SK-N-SH (cell line): ENCODE data around the gene TIMM29. TPM values are rescaled to one million over a fixed set of nuclear protein-coding genes. Genes with fewer than 3 reads are reported as not detected.
"Not testable (repeated sequence)": the region's sequence is repeated elsewhere in the genome, so short reads cannot be mapped to it uniquely, and the experiment has no call there.

Experiments
- CTCF ChIA-PET: fragments of 300-600, 350-600 bp; formaldehyde crosslinking; extraction: SDS; loops from one replicate; lab custom pipeline; 2021; lab: Yijun Ruan, JAX
- POLR2A ChIA-PET: fragments of 350-600 bp; sonication (Branson Sonifier 250); formaldehyde crosslinking; extraction: SDS; loops from one replicate; lab custom pipeline; 2020; ENCODE audit warnings: antibody characterized with exemption, inconsistent platforms; lab: Yijun Ruan, JAX
- DNase-seq: peaks from one replicate; pipeline ENCODE4 v3.0.0; 2012
- H2AFZ ChIP-seq: fragments of 200-600 bp; sonication (generic); 2 replicates; pipeline ENCODE4 v1.8.1; 2016; ENCODE audit warnings: antibody characterized with exemption, mild to moderate bottlenecking, low read depth
- H3F3A ChIP-seq: fragments of 200-600 bp; sonication (generic); replicated peaks from 2 replicates; pipeline ENCODE3; 2016; ENCODE audit warnings: antibody characterized with exemption, mild to moderate bottlenecking; ENCODE audit not compliant: insufficient read depth
- H3K27ac ChIP-seq, 2 experiments: fragments of 200-500 bp in 1 of 2; fragments of 200-600 bp in 1 of 2; sonication (Bioruptor generic) in 1 of 2; sonication (generic), shearing (Covaris generic) in 1 of 2; 2 replicates each; pipeline versions ENCODE4 v1.5.1 to v1.6.1; 2014 to 2016; ENCODE audit warnings: low read depth in 2 of 2, inconsistent platforms in 1 of 2, low read length in 1 of 2, mild to moderate bottlenecking in 1 of 2, mixed read lengths in 1 of 2
- H3K27me3 ChIP-seq: fragments of 200-600 bp; sonication (generic), shearing (Covaris generic); 2 replicates; pipeline ENCODE4 v1.6.1; 2016; ENCODE audit warnings: mixed run types; ENCODE audit not compliant: insufficient read depth
- H3K36me3 ChIP-seq, 2 experiments: fragments of 200-500 bp in 1 of 2; fragments of 200-600 bp in 1 of 2; sonication (Bioruptor generic) in 1 of 2; sonication (generic) in 1 of 2; replicated peaks in 1 of 2; 2 replicates each; pipeline versions ENCODE3 to v1.5.1; 2014 to 2016; ENCODE audit warnings: low read length in 1 of 2, mild to moderate bottlenecking in 1 of 2; ENCODE audit not compliant: insufficient read depth in 2 of 2, control insufficient read depth in 1 of 2
- H3K4me1 ChIP-seq, 2 experiments: fragments of 200-500 bp in 1 of 2; fragments of 200-600 bp in 1 of 2; sonication (Bioruptor generic) in 1 of 2; sonication (generic), shearing (Covaris generic) in 1 of 2; 2 replicates each; pipeline versions ENCODE4 v1.5.1 to v1.6.1; 2014 to 2016; ENCODE audit warnings: low read depth in 1 of 2, low read length in 1 of 2, mixed run types in 1 of 2; ENCODE audit not compliant: insufficient read depth in 2 of 2, control insufficient read depth in 1 of 2
- H3K4me2 ChIP-seq: fragments of 200-600 bp; sonication (generic), shearing (Covaris generic); 2 replicates; pipeline ENCODE4 v1.6.1; 2017; ENCODE audit warnings: mixed run types
- H3K4me3 ChIP-seq, 2 experiments: fragments of 200-500 bp in 1 of 2; fragments of 200-600 bp in 1 of 2; sonication (Bioruptor generic) in 1 of 2; sonication (generic), shearing (Covaris generic) in 1 of 2; 2 replicates each; pipeline versions ENCODE4 v1.5.1 to v1.8.1; 2014 to 2016; ENCODE audit warnings: low read depth in 2 of 2, inconsistent platforms in 1 of 2, low read length in 1 of 2, mild to moderate bottlenecking in 1 of 2, mixed read lengths in 1 of 2, moderate library complexity in 1 of 2
- H3K79me2 ChIP-seq: fragments of 200-600 bp; sonication (generic); 2 replicates; pipeline ENCODE4 v1.8.1; 2017; ENCODE audit warnings: mild to moderate bottlenecking; ENCODE audit not compliant: insufficient read depth
- H3K9ac ChIP-seq: fragments of 200-600 bp; sonication (generic); 2 replicates; pipeline ENCODE4 v1.6.1; 2017; ENCODE audit warnings: mixed run types
- H3K9me2 ChIP-seq: fragments of 200-600 bp; sonication (generic); 2 replicates; pipeline ENCODE4 v1.6.1; 2017; ENCODE audit warnings: mixed run types
- H3K9me3 ChIP-seq: fragments of 200-600 bp; sonication (generic); 2 replicates; pipeline ENCODE4 v1.6.1; 2017; ENCODE audit warnings: mixed run types, mild to moderate bottlenecking, moderate library complexity
- H4K20me1 ChIP-seq: fragments of 200-600 bp; sonication (generic); 2 replicates; pipeline ENCODE4 v1.6.1; 2017; ENCODE audit warnings: mild to moderate bottlenecking, mixed run types; ENCODE audit not compliant: insufficient read depth
- ELF1 ChIP-seq: IDR thresholded peaks from 2 replicates; pipeline ENCODE4 v1.4.0; 2012
- EP300 ChIP-seq, 2 experiments: IDR thresholded peaks; 2 replicates each; pipeline versions ENCODE4 v1.4.0 to v1.6.1; 2012; ENCODE audit warnings: borderline replicate concordance in 1 of 2, low read depth in 1 of 2, low read length in 1 of 2
- FOSL2 ChIP-seq: IDR thresholded peaks from 2 replicates; pipeline ENCODE4 v1.4.0; 2012; ENCODE audit warnings: low read depth, mild to moderate bottlenecking, moderate library complexity, borderline replicate concordance
- GABPA ChIP-seq: IDR thresholded peaks from 2 replicates; pipeline ENCODE4 v1.4.0; 2012; ENCODE audit warnings: low read depth, mild to moderate bottlenecking
- IRF3 ChIP-seq: fragments of 150-350 bp; IDR thresholded peaks from 2 replicates; pipeline ENCODE4 v1.6.1; 2016; ENCODE audit warnings: mild to moderate bottlenecking, low read depth, low read length
- JUND ChIP-seq: IDR thresholded peaks from 2 replicates; pipeline ENCODE4 v1.4.0; 2012
- MAX ChIP-seq: IDR thresholded peaks from 2 replicates; pipeline ENCODE4 v1.4.0; 2012; ENCODE audit warnings: low read depth
- MXI1 ChIP-seq: IDR thresholded peaks from 2 replicates; pipeline ENCODE4 v1.6.1; 2012; ENCODE audit warnings: mild to moderate bottlenecking, low read depth, low read length, improper control_type of control experiment
- NRF1 ChIP-seq: IDR thresholded peaks from 2 replicates; pipeline ENCODE4 v1.6.1; 2012; ENCODE audit warnings: low read depth, mild to moderate bottlenecking, low read length
- PBX3 ChIP-seq: IDR thresholded peaks from 2 replicates; pipeline ENCODE4; 2012
- POLR2AphosphoS5 ChIP-seq: IDR thresholded peaks from 2 replicates; pipeline ENCODE4 v1.6.1; 2012; ENCODE audit warnings: low read depth, low read length
- RXRA ChIP-seq: IDR thresholded peaks from 2 replicates; pipeline ENCODE4 v1.4.0; 2012; ENCODE audit warnings: low read depth, mild to moderate bottlenecking, borderline replicate concordance
- SIN3A ChIP-seq: IDR thresholded peaks from 2 replicates; pipeline ENCODE4 v1.6.1; 2012; ENCODE audit warnings: low read depth, mild to moderate bottlenecking, low read length, moderate library complexity, borderline replicate concordance
- SMC3 ChIP-seq: IDR thresholded peaks from 2 replicates; pipeline ENCODE4 v1.6.1; 2012; ENCODE audit warnings: low read depth, low read length, improper control_type of control experiment
- TAF1 ChIP-seq: IDR thresholded peaks from 2 replicates; pipeline ENCODE4 v1.6.1; 2012; ENCODE audit warnings: low read depth, mild to moderate bottlenecking, low read length, moderate library complexity, borderline replicate concordance
- USF1 ChIP-seq: IDR thresholded peaks from 2 replicates; pipeline ENCODE4 v1.4.0; 2012; ENCODE audit warnings: low read depth, borderline replicate concordance
- USF2 ChIP-seq: fragments of 150-350 bp; IDR thresholded peaks from 2 replicates; pipeline ENCODE4 v1.6.1; 2017; ENCODE audit warnings: antibody characterized with exemption, low read length, low read depth, borderline replicate concordance
- ZBTB33 ChIP-seq: IDR thresholded peaks from 2 replicates; pipeline ENCODE4 v1.4.0; 2012; ENCODE audit warnings: low read depth, borderline replicate concordance
- WGBS: methylation state at CpG from one replicate; pipeline ENCODE4 v1.1.6; 2017; ENCODE audit warnings: low lambda C conversion rate; 5-methylcytosine and 5-hydroxymethylcytosine counted together
- polyA plus RNA-seq, 3 experiments: library from polyadenylated mRNA; depleted of rRNA; stranded (reverse); fragments of >200 nt; gene quantifications; 2 replicates each; pipeline ENCODE4 v1.2.3, GENCODE V29; 2012

Gene TIMM29
- polyA plus RNA-seq, 1 of the 3 experiments (the other 2 are of a cell fraction): 12.5 TPM

- DNase-seq, H3K27me3 ChIP-seq, H3K4me1 ChIP-seq, H3F3A ChIP-seq, H3K9me3 ChIP-seq, POLR2A ChIA-PET, H3K9me2 ChIP-seq, H3K36me3 ChIP-seq: not testable (repeated sequence)
- peaks cover 43% of the 10 kb centered on the region for H3K79me2 ChIP-seq
- peak overlapping the region; percentile 71; the same call in 1 of the 2 replicates for H3K9ac ChIP-seq
- peak overlapping the region in 1 of 2 experiments; percentile 35; a peak in 1 of 4 replicates for H3K27ac ChIP-seq
- H4K20me1 ChIP-seq: peaks cover 22% of the 10 kb centered on the region
- CTCF ChIA-PET: interaction anchor here (2.8 to 5.2 kb wide), 2 partner anchors 18 to 23 kb away, joined by 15 to 27 read pairs; no protein-coding TSS in a partner anchor
- peak overlapping the region; percentile 98 for H3K4me2 ChIP-seq
- peak overlapping the region in 1 of 2 experiments; percentile 67; a peak in 1 of 4 replicates for H3K4me3 ChIP-seq
- WGBS: 97% methylated on average over 19 of the region's 19 CpGs
- peak overlapping the region; percentile 90 for H2AFZ ChIP-seq
Observed at GRCh38 chr19:10959277-10959968, 30.8 kb downstream of the TIMM29 start.

GRCh38 chr19:10960314-10961072 lies 31.9 kb downstream of the TIMM29 start, which contains the start of gene SMARCA4:
TSS of gene SMARCA4 (plus strand) at chr19:10961030. CDS start at chr19:10984152, 23,122 bp downstream.
- H3K4me2 ChIP-seq: peak within 1 kb of the TSS; percentile 98
- H3K79me2 ChIP-seq: peaks cover 54% of the 10 kb centered on the region
- H2AFZ ChIP-seq: peak within 1 kb of the TSS; percentile 90
- peak; percentile 100 for DNase-seq
- H3K9ac ChIP-seq: peak within 1 kb of the TSS; percentile 88
- ChIA-PET POLR2A (interaction anchor here (0.7 to 1.2 kb wide), 2 partner anchors 10 to 125 kb away, joined by 3 to 4 read pairs; partner anchors contain the start of gene TMED1), CTCF (interaction anchor here (0.8 to 5.2 kb wide), 3 partner anchors 19 to 166 kb away, joined by 4 to 27 read pairs (median 15); no protein-coding TSS in a partner anchor)
- peak within 1 kb of the TSS; percentile 66 to 76 for H3K4me3 ChIP-seq
- H3F3A ChIP-seq: peaks cover 2% of the 10 kb centered on the region
- H3K9me3 ChIP-seq: no peaks in the 10 kb centered on the region
- peak within 1 kb of the TSS; percentile 58 to 79 for H3K27ac ChIP-seq
- H3K36me3 ChIP-seq: no peaks in the 10 kb centered on the region
- H3K27me3 ChIP-seq: no peaks in the 10 kb centered on the region
- H4K20me1 ChIP-seq: peaks cover 33% of the 10 kb centered on the region
- no peaks in the 10 kb centered on the region for H3K9me2 ChIP-seq
- WGBS: 1% methylated on average over 20 of the region's 100 CpGs
- H3K4me1 ChIP-seq: peaks cover 0 to 9% of the 10 kb centered on the region in 2 experiments; a peak in 2 of 4 replicates
- TF ChIP-seq MXI1: peak; percentile 97
- TF ChIP-seq GABPA: peak; percentile 49; the same call in 1 of the 2 replicates
- no peak for TF ChIP-seq USF2
- TF ChIP-seq EP300 (IDR thresholded peaks at IDR 0.05; ENCODE audit: borderline replicate concordance in 1 of 2, low read depth in 1 of 2, low read length in 1 of 2): no peak
- TF ChIP-seq MAX: peak; percentile 91
- TF ChIP-seq SMC3: no peak
- no peak for TF ChIP-seq ELF1
- TF ChIP-seq RXRA: no peak
- TF ChIP-seq FOSL2: no peak
- peak; percentile 100 for TF ChIP-seq NRF1
- no peak for TF ChIP-seq JUND
- no peak for TF ChIP-seq PBX3
- no peak for TF ChIP-seq USF1
- TF ChIP-seq SIN3A: no peak; the same call in 1 of the 2 replicates
- no peak for TF ChIP-seq IRF3
- TF ChIP-seq POLR2AphosphoS5: peak; percentile 53; the same call in 1 of the 2 replicates
- TF ChIP-seq ZBTB33: no peak
- TF ChIP-seq TAF1: peak; percentile 7; the same call in 1 of the 2 replicates
